ENCODE results near the gene ARHGAP26. TPM values are rescaled to one million over a fixed set of nuclear protein-coding genes. Genes with fewer than 3 reads are reported as not detected.

Gene ARHGAP26
- total RNA-seq, 1 experiment from 2014 or later, result 34.5 TPM

GRCh38 chr5:143168921-143169810 is 399.0 kb downstream of the ARHGAP26 start:
- H3K9ac ChIP-seq (ENCODE audit: low read length), result no peak overlapping the region
- H4K20me1 ChIP-seq (ENCODE audit: insufficient read depth), result no peaks in the 10 kb centered on the region
- intact Hi-C loops (cut with micrococcal nuclease), result no loop called here
- ChIA-PET POLR2A (no interaction called here), RAD21 (ENCODE audit: low non-redundant PET in 1 of 2, low total read pairs in 2 of 2, uncharacterized antibody in 2 of 2, unreplicated experiment in 2 of 2) (no interaction called here), CTCF (no interaction called here)
- no peak overlapping the region for H2AFZ ChIP-seq (ENCODE audit: low read depth, low read length, poor library complexity, severe bottlenecking)
- no peak overlapping the region for H3K27ac ChIP-seq (ENCODE audit: low read depth, low read length)
- H3K27me3 ChIP-seq (ENCODE audit: insufficient read depth, low read length), result no peaks in the 10 kb centered on the region
- no peaks in the 10 kb centered on the region for H3K36me3 ChIP-seq (ENCODE audit: control insufficient read depth in 1 of 2, insufficient read depth in 2 of 2, low read length in 2 of 2)
- H3K4me2 ChIP-seq (ENCODE audit: low read length), result no peak overlapping the region
- no peaks in the 10 kb centered on the region for H3K4me1 ChIP-seq (ENCODE audit: control insufficient read depth in 1 of 2, insufficient read depth in 2 of 2, low read length in 2 of 2)
- H3K9me2 ChIP-seq (ENCODE audit: insufficient read depth), result no peaks in the 10 kb centered on the region
- no peak for ATAC-seq
- H3K4me3 ChIP-seq (replicated peaks in 1 of 2; ENCODE audit: low read depth in 1 of 2, low read length in 2 of 2), result no peak overlapping the region
- no peak for DNase-seq (ENCODE audit: low read depth, low spot score)
- BruUV-seq (replicated peaks), result no TSS peak
- H3K9me3 ChIP-seq (ENCODE audit: control insufficient read depth in 1 of 2, insufficient read depth in 1 of 2, low read depth in 1 of 2, low read length in 2 of 2), result no peaks in the 10 kb centered on the region
- H3K79me2 ChIP-seq (ENCODE audit: insufficient read depth, low read length), result no peaks in the 10 kb centered on the region
- TF ChIP-seq SP1 (IDR thresholded peaks at IDR 0.05; ENCODE audit: low read depth) (no peak), ZNF274 (IDR thresholded peaks at IDR 0.05; ENCODE audit: low read depth, low read length) (no peak), YY1 (IDR thresholded peaks at IDR 0.05; ENCODE audit: extremely low read depth, insufficient replicate concordance, low read depth, low read length) (no peak), CEBPB (IDR thresholded peaks at IDR 0.05; ENCODE audit: low read depth) (no peak), ELF1 (IDR thresholded peaks at IDR 0.05; ENCODE audit: borderline replicate concordance, low read depth) (no peak), EZH2 (IDR thresholded peaks at IDR 0.05) (no peak), POLR2A (IDR thresholded peaks at IDR 0.05; ENCODE audit: borderline replicate concordance, extremely low read depth, insufficient read depth, insufficient read length) (no peak), EZH2phosphoT487 (IDR thresholded peaks at IDR 0.05; ENCODE audit: borderline replicate concordance) (no peak), SRF (IDR thresholded peaks at IDR 0.05; ENCODE audit: low read depth) (no peak), POLR2AphosphoS5 (IDR thresholded peaks at IDR 0.05; ENCODE audit: low read depth, low read length) (no peak)
- TF ChIP-seq, protein P1, sequence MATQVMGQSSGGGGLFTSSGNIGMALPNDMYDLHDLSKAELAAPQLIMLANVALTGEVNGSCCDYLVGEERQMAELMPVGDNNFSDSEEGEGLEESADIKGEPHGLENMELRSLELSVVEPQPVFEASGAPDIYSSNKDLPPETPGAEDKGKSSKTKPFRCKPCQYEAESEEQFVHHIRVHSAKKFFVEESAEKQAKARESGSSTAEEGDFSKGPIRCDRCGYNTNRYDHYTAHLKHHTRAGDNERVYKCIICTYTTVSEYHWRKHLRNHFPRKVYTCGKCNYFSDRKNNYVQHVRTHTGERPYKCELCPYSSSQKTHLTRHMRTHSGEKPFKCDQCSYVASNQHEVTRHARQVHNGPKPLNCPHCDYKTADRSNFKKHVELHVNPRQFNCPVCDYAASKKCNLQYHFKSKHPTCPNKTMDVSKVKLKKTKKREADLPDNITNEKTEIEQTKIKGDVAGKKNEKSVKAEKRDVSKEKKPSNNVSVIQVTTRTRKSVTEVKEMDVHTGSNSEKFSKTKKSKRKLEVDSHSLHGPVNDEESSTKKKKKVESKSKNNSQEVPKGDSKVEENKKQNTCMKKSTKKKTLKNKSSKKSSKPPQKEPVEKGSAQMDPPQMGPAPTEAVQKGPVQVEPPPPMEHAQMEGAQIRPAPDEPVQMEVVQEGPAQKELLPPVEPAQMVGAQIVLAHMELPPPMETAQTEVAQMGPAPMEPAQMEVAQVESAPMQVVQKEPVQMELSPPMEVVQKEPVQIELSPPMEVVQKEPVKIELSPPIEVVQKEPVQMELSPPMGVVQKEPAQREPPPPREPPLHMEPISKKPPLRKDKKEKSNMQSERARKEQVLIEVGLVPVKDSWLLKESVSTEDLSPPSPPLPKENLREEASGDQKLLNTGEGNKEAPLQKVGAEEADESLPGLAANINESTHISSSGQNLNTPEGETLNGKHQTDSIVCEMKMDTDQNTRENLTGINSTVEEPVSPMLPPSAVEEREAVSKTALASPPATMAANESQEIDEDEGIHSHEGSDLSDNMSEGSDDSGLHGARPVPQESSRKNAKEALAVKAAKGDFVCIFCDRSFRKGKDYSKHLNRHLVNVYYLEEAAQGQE (IDR thresholded peaks at IDR 0.05; ENCODE audit: low read depth), result no peak
- TF ChIP-seq, protein P2, sequence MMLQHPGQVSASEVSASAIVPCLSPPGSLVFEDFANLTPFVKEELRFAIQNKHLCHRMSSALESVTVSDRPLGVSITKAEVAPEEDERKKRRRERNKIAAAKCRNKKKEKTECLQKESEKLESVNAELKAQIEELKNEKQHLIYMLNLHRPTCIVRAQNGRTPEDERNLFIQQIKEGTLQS (IDR thresholded peaks at IDR 0.05), result no peak
